Activated CD8-positive, alpha-beta memory T cell treated with anti-CD3 and anti-CD28 coated beads for 48 hours (primary cell): ENCODE data around the gene NPFF.

Experiments
- DNase-seq, 3 experiments: peaks; one replicate each; pipeline ENCODE4 v3.0.0-alpha.2; 2020; ENCODE audit warnings: low read depth in 2 of 3, low spot score in 2 of 3

The NPFF gene

GRCh38 chr12:53479331-53479730, 28.0 kb downstream of the NPFF start:
- DNase-seq: no peak

- no peak for DNase-seq
Measured at GRCh38 chr12:53478865-53479264, 28.4 kb downstream of the NPFF start.

GRCh38 chr12:53476769-53477209, 30.5 kb downstream of the NPFF start:
- no peak for DNase-seq

GRCh38 chr12:53474819-53475218, 32.5 kb downstream of the NPFF start:
- no peak for DNase-seq

GRCh38 chr12:53474077-53474476, 33.2 kb downstream of the NPFF start:
- no peak for DNase-seq

GRCh38 chr12:53472056-53472582, 35.2 kb downstream of the NPFF start:
- no peak for DNase-seq

GRCh38 chr12:53468282-53468681, 39.0 kb downstream of the NPFF start:
- DNase-seq: no peak

GRCh38 chr12:53467880-53468279, 39.4 kb downstream of the NPFF start:
- DNase-seq: no peak

- no peak for DNase-seq
Measured at GRCh38 chr12:53467082-53467481, 40.2 kb downstream of the NPFF start.

- DNase-seq: no peak
Measured at GRCh38 chr12:53466640-53467039, 40.6 kb downstream of the NPFF start.

GRCh38 chr12:53465679-53466078, 41.6 kb downstream of the NPFF start:
- DNase-seq: no peak

GRCh38 chr12:53464685-53465418, 42.4 kb downstream of the NPFF start:
- DNase-seq: no peak

- DNase-seq: no peak
Measured at GRCh38 chr12:53463802-53464560, 43.3 kb downstream of the NPFF start.

GRCh38 chr12:53462935-53463334, 44.3 kb downstream of the NPFF start:
- no peak for DNase-seq

- no peak for DNase-seq
Measured at GRCh38 chr12:53461591-53461990, 45.7 kb downstream of the NPFF start.

GRCh38 chr12:53461059-53461458, 46.2 kb downstream of the NPFF start:
- no peak for DNase-seq

- no peak for DNase-seq
Measured at GRCh38 chr12:53459097-53459496, 48.2 kb downstream of the NPFF start.
